OCI-LY7 (cell line): ENCODE results near the gene PPRC1. TPM values are rescaled to one million over a fixed set of nuclear protein-coding genes. Genes with fewer than 3 reads are reported as not detected.

Experiments used
- BruUV-seq: library from RNA; stranded (reverse); fragments of 400-500 nt; replicated peaks from 2 replicates; lab custom pipeline; 2021; lab: Mats Ljungman, UMichigan
- CTCF ChIA-PET: fragments of 300-600 bp; sonication (Branson Sonifier 250); formaldehyde crosslinking; loops from one replicate; lab custom pipeline; 2022; ENCODE audit warnings: antibody characterized with exemption; ENCODE audit not compliant: unreplicated experiment; lab: Charles Lee
- POLR2A ChIA-PET: fragments of 300-600 bp; sonication (Branson Sonifier 250); formaldehyde crosslinking; loops from one replicate; lab custom pipeline; 2022; ENCODE audit warnings: antibody characterized with exemption; lab: Charles Lee
- DNase-seq: peaks from one replicate; pipeline ENCODE4 v3.0.0-alpha.2; 2015; ENCODE audit warnings: low spot score
- H2AFZ ChIP-seq: fragments of 200-600 bp; sonication (generic), shearing (Covaris generic); 2 replicates; pipeline ENCODE4 v1.6.1; 2014; ENCODE audit warnings: mild to moderate bottlenecking, antibody characterized with exemption, low read length, moderate library complexity
- H3K27ac ChIP-seq: fragments of 200-600 bp; sonication (generic); 2 replicates; pipeline ENCODE4 v1.5.1; 2014; ENCODE audit warnings: mixed run types, low read depth, mild to moderate bottlenecking, moderate library complexity, low read length, inconsistent platforms; ENCODE audit not compliant: poor library complexity, severe bottlenecking
- H3K36me3 ChIP-seq: fragments of 200-600 bp; sonication (generic); 2 replicates; pipeline ENCODE4 v1.6.1; 2014; ENCODE audit warnings: mild to moderate bottlenecking, antibody characterized with exemption, low read length, moderate library complexity, mixed read lengths; ENCODE audit not compliant: insufficient read depth
- H3K4me1 ChIP-seq: fragments of 200-600 bp; sonication (generic); 2 replicates; pipeline ENCODE4 v1.5.1; 2014; ENCODE audit warnings: mild to moderate bottlenecking, low read length; ENCODE audit not compliant: insufficient read depth, poor library complexity, severe bottlenecking
- H3K4me2 ChIP-seq: fragments of 200-600 bp; sonication (generic); 2 replicates; pipeline ENCODE4 v1.6.1; 2014; ENCODE audit warnings: mild to moderate bottlenecking, low read length
- H3K4me3 ChIP-seq: fragments of 200-600 bp; sonication (generic); 2 replicates; pipeline ENCODE4 v1.5.1; 2014; ENCODE audit warnings: mild to moderate bottlenecking, low read depth, low read length; ENCODE audit not compliant: poor library complexity, severe bottlenecking
- H3K79me2 ChIP-seq: fragments of 200-600 bp; sonication (generic); 2 replicates; pipeline ENCODE4 v1.6.1; 2016; ENCODE audit warnings: low read depth, mild to moderate bottlenecking, low read length, moderate library complexity, mixed read lengths; ENCODE audit not compliant: insufficient read depth
- H3K9me2 ChIP-seq: fragments of 200-600 bp; sonication (generic); 2 replicates; pipeline ENCODE4 v1.6.1; 2016; ENCODE audit warnings: mild to moderate bottlenecking, low read length, mixed read lengths; ENCODE audit not compliant: insufficient read depth
- H3K9me3 ChIP-seq: fragments of 200-600 bp; sonication (generic); 2 replicates; pipeline ENCODE4 v1.6.1; 2014; ENCODE audit warnings: mild to moderate bottlenecking, mixed run types, low read length, mixed read lengths
- H4K20me1 ChIP-seq: fragments of 200-600 bp; sonication (generic); 2 replicates; pipeline ENCODE4 v1.6.1; 2014; ENCODE audit warnings: mild to moderate bottlenecking, antibody characterized with exemption, low read length, moderate library complexity, mixed read lengths; ENCODE audit not compliant: insufficient read depth
- EZH2phosphoT487 ChIP-seq: fragments of 200-600 bp; sonication (generic); IDR thresholded peaks from 2 replicates; pipeline ENCODE4 v1.6.1; 2018; ENCODE audit warnings: low read depth, borderline replicate concordance, mild to moderate bottlenecking, mixed run types, antibody characterized with exemption, low read length, moderate library complexity, mixed read lengths
- intact Hi-C: fragments of 100-400 bp; cut with micrococcal nuclease; formaldehyde crosslinking; loops from one replicate; pipeline ENCODE4 v1.10.0; 2022; ENCODE audit not compliant: unreplicated experiment
- total RNA-seq, 2 experiments: library from RNA; depleted of rRNA in 1 of 2; stranded (reverse); fragments of >200 nt in 1 of 2; shearing (Covaris generic) in 1 of 2; gene quantifications; 2 replicates each; pipeline ENCODE4 v1.2.3, GENCODE V29; 2014 to 2022
- TF ChIP-seq, protein P1 (sequence below): fragments of 200-600 bp; sonication (generic); conservative IDR thresholded peaks from 2 replicates; pipeline ENCODE4 v1.5.1; 2014; ENCODE audit warnings: mild to moderate bottlenecking, antibody characterized with exemption, low read length, moderate library complexity, mixed read lengths

The PPRC1 gene
- total RNA-seq, 2 experiments from 2014 or later = 47.1 to 77.2 TPM

- Histone ChIP-seq H3K4me1 (peaks cover 20% of the 10 kb centered on the region), H3K4me2 (no peak overlapping the region), H4K20me1 (no peaks in the 10 kb centered on the region), H3K79me2 (peaks cover 17% of the 10 kb centered on the region), H2AFZ (no peak overlapping the region), H3K9me3 (no peaks in the 10 kb centered on the region), H3K4me3 (no peak overlapping the region), H3K9me2 (no peaks in the 10 kb centered on the region), H3K27ac (no peak overlapping the region), H3K36me3 (peaks cover 94% of the 10 kb centered on the region)
- CTCF ChIA-PET = interaction anchor here (0.6 kb wide), 1 partner anchor 308 kb away, joined by 3 read pairs; no protein-coding TSS in a partner anchor
- no TSS peak for BruUV-seq
- intact Hi-C loops = no loop called here
- POLR2A ChIA-PET = interaction anchor here (1.4 kb wide), 1 partner anchor 11 kb away, joined by 4 read pairs; no protein-coding TSS in a partner anchor
- no peak for DNase-seq
- TF ChIP-seq, protein P1, sequence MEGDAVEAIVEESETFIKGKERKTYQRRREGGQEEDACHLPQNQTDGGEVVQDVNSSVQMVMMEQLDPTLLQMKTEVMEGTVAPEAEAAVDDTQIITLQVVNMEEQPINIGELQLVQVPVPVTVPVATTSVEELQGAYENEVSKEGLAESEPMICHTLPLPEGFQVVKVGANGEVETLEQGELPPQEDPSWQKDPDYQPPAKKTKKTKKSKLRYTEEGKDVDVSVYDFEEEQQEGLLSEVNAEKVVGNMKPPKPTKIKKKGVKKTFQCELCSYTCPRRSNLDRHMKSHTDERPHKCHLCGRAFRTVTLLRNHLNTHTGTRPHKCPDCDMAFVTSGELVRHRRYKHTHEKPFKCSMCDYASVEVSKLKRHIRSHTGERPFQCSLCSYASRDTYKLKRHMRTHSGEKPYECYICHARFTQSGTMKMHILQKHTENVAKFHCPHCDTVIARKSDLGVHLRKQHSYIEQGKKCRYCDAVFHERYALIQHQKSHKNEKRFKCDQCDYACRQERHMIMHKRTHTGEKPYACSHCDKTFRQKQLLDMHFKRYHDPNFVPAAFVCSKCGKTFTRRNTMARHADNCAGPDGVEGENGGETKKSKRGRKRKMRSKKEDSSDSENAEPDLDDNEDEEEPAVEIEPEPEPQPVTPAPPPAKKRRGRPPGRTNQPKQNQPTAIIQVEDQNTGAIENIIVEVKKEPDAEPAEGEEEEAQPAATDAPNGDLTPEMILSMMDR = no peak
- TF ChIP-seq EZH2phosphoT487 = no peak
Measured at GRCh38 chr10:102148275-102148674, 15.4 kb downstream of the PPRC1 start.

DNA sequence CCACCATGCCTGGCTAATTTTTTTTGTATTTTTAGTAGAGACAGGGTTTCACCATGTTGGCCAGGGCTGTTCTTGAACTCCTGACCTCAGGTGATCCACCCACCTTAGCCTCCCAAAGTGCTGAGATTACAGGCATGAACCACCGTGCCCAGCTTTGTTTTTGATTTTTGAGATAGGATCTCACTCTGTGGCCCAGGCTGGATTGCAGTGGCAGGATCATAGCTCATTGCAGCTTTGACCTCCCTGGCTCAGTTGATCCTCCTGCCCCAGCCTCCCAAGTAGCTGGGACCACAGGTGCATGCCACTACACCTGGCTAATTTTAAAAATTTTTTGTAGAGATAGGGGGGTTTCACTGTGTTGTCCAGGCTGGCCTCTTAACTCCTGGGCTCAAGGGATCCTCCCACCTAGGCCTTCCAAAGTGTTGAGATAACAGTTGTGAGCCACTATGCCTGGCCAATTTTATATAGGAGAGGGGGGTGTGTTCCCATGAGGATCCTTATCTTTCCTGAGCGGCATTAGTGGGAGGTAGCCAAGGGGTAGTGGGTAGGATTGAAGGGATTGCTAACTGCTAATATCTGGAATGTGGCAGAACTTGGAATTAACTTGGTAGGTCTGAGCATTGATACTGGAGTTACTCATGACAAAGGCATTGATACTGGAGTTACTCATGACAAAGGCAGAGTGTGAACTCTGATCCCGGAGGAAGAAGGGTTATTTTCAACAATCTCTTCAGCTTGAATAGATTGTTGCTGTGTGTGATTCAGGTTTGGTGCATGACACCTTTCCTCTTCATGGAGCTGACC, 18.3 kb downstream of the PPRC1 start:
- DNase-seq = no peak
- Histone ChIP-seq H4K20me1 (peaks cover 9% of the 10 kb centered on the region; the same call in 1 of the 2 replicates), H2AFZ (peak overlapping the region; percentile 54; the same call in 1 of the 2 replicates), H3K4me3 (peak overlapping the region; percentile 52), H3K27ac (peak overlapping the region; percentile 79), H3K9me2 (no peaks in the 10 kb centered on the region), H3K79me2 (peaks cover 46% of the 10 kb centered on the region), H3K36me3 (peaks cover 95% of the 10 kb centered on the region), H3K9me3 (no peaks in the 10 kb centered on the region), H3K4me1 (peaks cover 36% of the 10 kb centered on the region), H3K4me2 (peak overlapping the region; percentile 60)
- TSS peak; percentile 100 for BruUV-seq
- CTCF ChIA-PET = interaction anchor here (1.2 kb wide), 1 partner anchor 13 kb away, joined by 4 read pairs; no protein-coding TSS in a partner anchor
- TF ChIP-seq, protein P1 = no peak
- no peak for TF ChIP-seq EZH2phosphoT487
- intact Hi-C loops = no loop called here
- POLR2A ChIA-PET = interaction anchor here (1.1 to 3.5 kb wide), 2 partner anchors 15 to 20 kb away, joined by 3 to 18 read pairs; no protein-coding TSS in a partner anchor
